ENCODE measurements around the gene GIMD1. TPM values are rescaled to one million over a fixed set of nuclear protein-coding genes. Genes with fewer than 3 reads are reported as not detected.

Gene GIMD1
- polyA plus RNA-seq, 3 donors: not detected

DNA sequence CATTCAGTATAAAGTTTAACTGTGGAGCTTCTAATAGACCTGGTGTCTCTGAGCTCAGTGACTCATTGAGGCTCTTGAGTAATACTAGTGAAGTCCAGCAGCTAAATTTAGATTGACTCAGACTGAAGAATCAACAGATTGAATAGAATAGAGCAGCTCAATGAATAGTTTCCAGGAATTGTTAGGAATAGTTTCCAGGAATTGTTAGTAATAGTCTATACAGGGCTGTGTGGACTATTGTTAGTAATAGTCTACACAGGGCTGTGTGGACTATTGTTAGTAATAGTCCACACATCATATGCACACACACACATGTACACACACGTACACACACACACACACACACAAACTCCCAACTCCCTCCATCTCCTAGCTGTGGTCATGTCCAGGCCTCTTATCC, 3.0 kb downstream of the GIMD1 start:
- Mint-ChIP-seq H3K4me3 (no peak overlapping the region), H3K9me3 (no peaks in the 10 kb centered on the region), H3K27me3 (ENCODE audit: low read depth in 3 of 3) (peaks cover 0 to 2% (median 0%) of the 10 kb centered on the region in 3 donors), H3K4me1 (peaks cover 27% of the 10 kb centered on the region), H3K36me3 (no peaks in the 10 kb centered on the region), H3K27ac (no peak overlapping the region)
- Histone ChIP-seq H3K27ac (ENCODE audit: low read depth in 1 of 2, low read length in 2 of 2) (no peak overlapping the region), H2AFZ (ENCODE audit: insufficient read depth, low read depth, low read length, poor library complexity, severe bottlenecking) (no peak overlapping the region), H3K79me2 (ENCODE audit: insufficient read depth, low read length) (no peaks in the 10 kb centered on the region), H4K20me1 (ENCODE audit: insufficient read depth, low read length) (no peaks in the 10 kb centered on the region), H3K36me3 (replicated peaks in 1 of 2; ENCODE audit: control insufficient read depth in 1 of 2, insufficient read depth in 2 of 2, low read length in 2 of 2) (no peaks in the 10 kb centered on the region), H3K4me2 (replicated peaks; ENCODE audit: extremely low read depth, low read length, poor library complexity, severe bottlenecking) (no peak overlapping the region), H3K27me3 (ENCODE audit: control insufficient read depth in 2 of 2, insufficient read depth in 2 of 2, low read length in 2 of 2) (no peaks in the 10 kb centered on the region), H3K9ac (ENCODE audit: insufficient read depth, low read length, poor library complexity, severe bottlenecking) (no peak overlapping the region), H3K9me3 (replicated peaks in 1 of 2; ENCODE audit: control insufficient read depth in 1 of 2, insufficient read depth in 1 of 2, low read length in 2 of 2) (no peaks in the 10 kb centered on the region), H3K4me3 (replicated peaks in 1 of 3; ENCODE audit: low read depth in 2 of 3, low read length in 3 of 3) (no peak overlapping the region), H3K4me1 (ENCODE audit: control insufficient read depth in 1 of 2, insufficient read depth in 2 of 2, low read length in 2 of 2) (peaks cover 8 to 16% of the 10 kb centered on the region in 2 donors)
- 90% methylated on average over 1 of the region's 1 CpG for WGBS (ENCODE audit: insufficient coverage)
- intact Hi-C loops (cut with micrococcal nuclease): no loop called here
- peak; percentile 18 to 59 (median 26) for DNase-seq
- TF ChIP-seq CTCF (IDR thresholded peaks at IDR 0.05): no peak

GRCh38 chr4:106364282-106364681, 4.3 kb downstream of the GIMD1 start:
- H3K36me3 Mint-ChIP-seq: no peaks in the 10 kb centered on the region
- no peak overlapping the region for H2AFZ ChIP-seq (ENCODE audit: insufficient read depth, low read depth, low read length, poor library complexity, severe bottlenecking)
- H3K27ac Mint-ChIP-seq: no peak overlapping the region

More at GRCh38 chr4:106364282-106364681, 4.3 kb downstream of the GIMD1 start:
- Histone ChIP-seq H3K79me2 (ENCODE audit: insufficient read depth, low read length) (no peaks in the 10 kb centered on the region), H4K20me1 (ENCODE audit: insufficient read depth, low read length) (no peaks in the 10 kb centered on the region), H3K27ac (ENCODE audit: low read depth in 1 of 2, low read length in 2 of 2) (no peak overlapping the region), H3K27me3 (ENCODE audit: control insufficient read depth in 2 of 2, insufficient read depth in 2 of 2, low read length in 2 of 2) (no peaks in the 10 kb centered on the region), H3K9ac (ENCODE audit: insufficient read depth, low read length, poor library complexity, severe bottlenecking) (no peak overlapping the region), H3K4me1 (ENCODE audit: control insufficient read depth in 1 of 2, insufficient read depth in 2 of 2, low read length in 2 of 2) (peaks cover 8 to 16% of the 10 kb centered on the region in 2 donors), H3K4me3 (replicated peaks in 1 of 3; ENCODE audit: low read depth in 2 of 3, low read length in 3 of 3) (no peak overlapping the region), H3K4me2 (replicated peaks; ENCODE audit: extremely low read depth, low read length, poor library complexity, severe bottlenecking) (no peak overlapping the region), H3K9me3 (replicated peaks in 1 of 2; ENCODE audit: control insufficient read depth in 1 of 2, insufficient read depth in 1 of 2, low read length in 2 of 2) (no peaks in the 10 kb centered on the region), H3K36me3 (replicated peaks in 1 of 2; ENCODE audit: control insufficient read depth in 1 of 2, insufficient read depth in 2 of 2, low read length in 2 of 2) (no peaks in the 10 kb centered on the region)
- intact Hi-C loops (cut with micrococcal nuclease): no loop called here
- Mint-ChIP-seq H3K4me1 (peaks cover 20% of the 10 kb centered on the region), H3K4me3 (no peak overlapping the region), H3K27me3 (ENCODE audit: low read depth in 3 of 3) (peaks cover 0 to 2% (median 0%) of the 10 kb centered on the region in 3 donors), H3K9me3 (no peaks in the 10 kb centered on the region)
- DNase-seq: no peak
- TF ChIP-seq CTCF (IDR thresholded peaks at IDR 0.05): no peak
- WGBS (ENCODE audit: insufficient coverage): no CpG with 5 or more reads among the region's 1 CpG

All from CD14-positive monocyte (primary cell).